Smooth muscle cell (in vitro differentiated cells): ENCODE results near the gene HES4. TPM values are rescaled to one million over a fixed set of nuclear protein-coding genes. Genes with fewer than 3 reads are reported as not detected.

Source experiments
- DNase-seq: peaks from one replicate; lab custom pipeline; 2025; ENCODE audit not compliant: unreplicated experiment; lab: John Stamatoyannopoulos, UW
- H2AFZ ChIP-seq: fragments of 200-600 bp; sonication (generic); 2 replicates; pipeline ENCODE4 v1.6.0; 2016; ENCODE audit warnings: antibody characterized with exemption, low read depth, mild to moderate bottlenecking
- H3F3A ChIP-seq: fragments of 200-600 bp; sonication (generic); 2 replicates; pipeline ENCODE4 v1.6.0; 2017; ENCODE audit warnings: antibody characterized with exemption, low read depth
- H3K27ac ChIP-seq: fragments of 200-600 bp; sonication (generic); 2 replicates; pipeline ENCODE4 v1.5.1; 2016; ENCODE audit warnings: low read depth, mild to moderate bottlenecking
- H3K27me3 ChIP-seq: fragments of 200-600 bp; sonication (generic); 2 replicates; pipeline ENCODE4 v1.6.1; 2016; ENCODE audit warnings: low read depth, mild to moderate bottlenecking
- H3K36me3 ChIP-seq: fragments of 200-600 bp; sonication (generic); 2 replicates; pipeline ENCODE4 v1.5.1; 2016; ENCODE audit warnings: low read depth
- H3K4me1 ChIP-seq: fragments of 200-600 bp; sonication (generic); 2 replicates; pipeline ENCODE4 v1.5.1; 2016; ENCODE audit warnings: low read depth
- H3K4me2 ChIP-seq: fragments of 200-600 bp; sonication (generic); 2 replicates; pipeline ENCODE4 v1.6.0; 2016; ENCODE audit warnings: mild to moderate bottlenecking
- H3K4me3 ChIP-seq: fragments of 200-600 bp; sonication (generic); 2 replicates; pipeline ENCODE4 v1.5.1; 2016; ENCODE audit warnings: mild to moderate bottlenecking
- H3K79me2 ChIP-seq: fragments of 200-600 bp; sonication (generic); 2 replicates; pipeline ENCODE4 v1.6.0; 2016; ENCODE audit warnings: low read depth, mild to moderate bottlenecking
- H3K9ac ChIP-seq: fragments of 200-600 bp; sonication (generic); 2 replicates; pipeline ENCODE4 v1.6.0; 2016; ENCODE audit warnings: low read depth
- H3K9me3 ChIP-seq: fragments of 200-600 bp; sonication (generic); replicated peaks from 2 replicates; pipeline ENCODE4 v1.5.1; 2016; ENCODE audit warnings: low read depth
- H4K20me1 ChIP-seq: fragments of 200-600 bp; sonication (generic); 2 replicates; pipeline ENCODE4 v1.6.0; 2016; ENCODE audit warnings: low read depth
- CTCF ChIP-seq: fragments of 200-600 bp; sonication (generic); IDR thresholded peaks from 2 replicates; pipeline ENCODE4 v1.5.1; 2017; ENCODE audit warnings: borderline replicate concordance, mild to moderate bottlenecking, antibody characterized with exemption; ENCODE audit not compliant: insufficient read depth, poor library complexity, severe bottlenecking
- WGBS: methylation state at CpG from one replicate; pipeline ENCODE4 v1.1.7; 2016; ENCODE audit warnings: low lambda C conversion rate; 5-methylcytosine and 5-hydroxymethylcytosine counted together
- polyA plus RNA-seq: library from polyadenylated mRNA; unstranded; fragments of >200 nt; fragmentation: Nextera tagmentation; extraction: Ambion mirVana; gene quantifications from 2 replicates; pipeline ENCODE4 v1.2.1, GENCODE V29; 2016
- total RNA-seq: library from RNA; depleted of rRNA; stranded (reverse); fragments of >200 nt; gene quantifications from 2 replicates; pipeline ENCODE4 v1.2.3, GENCODE V29; 2014

Gene HES4
- total and polyA plus RNA-seq, 2 experiments from 2014 or later, result 57.0 to 72.0 TPM

- Histone ChIP-seq H3K4me3 (no peak overlapping the region), H3K36me3 (no peaks in the 10 kb centered on the region), H3K4me1 (peaks cover 10% of the 10 kb centered on the region), H3F3A (no peaks in the 10 kb centered on the region), H3K79me2 (peaks cover 7% of the 10 kb centered on the region), H3K9me3 (no peaks in the 10 kb centered on the region), H3K27ac (no peak overlapping the region), H4K20me1 (peaks cover 6% of the 10 kb centered on the region), H2AFZ (no peak overlapping the region), H3K9ac (no peak overlapping the region), H3K27me3 (no peaks in the 10 kb centered on the region), H3K4me2 (no peak overlapping the region)
- DNase-seq, result no peak
- 96% methylated on average over 16 of the region's 16 CpGs for WGBS
- no peak for TF ChIP-seq CTCF
Measured at GRCh38 chr1:963301-963651, 36.6 kb downstream of the HES4 start.

GRCh38 chr1:962381-963300, 37.3 kb downstream of the HES4 start:
- no peak overlapping the region for H3K4me3 ChIP-seq
- H3K4me1 ChIP-seq, result peaks cover 13% of the 10 kb centered on the region
- no peak for DNase-seq
- H3K27me3 ChIP-seq, result no peaks in the 10 kb centered on the region
- H2AFZ ChIP-seq, result no peak overlapping the region
- 99% methylated on average over 50 of the region's 57 CpGs for WGBS
- H3K9me3 ChIP-seq, result no peaks in the 10 kb centered on the region
- H3F3A ChIP-seq, result no peaks in the 10 kb centered on the region
- no peak for TF ChIP-seq CTCF
- peaks cover 11% of the 10 kb centered on the region for H4K20me1 ChIP-seq
- peaks cover 14% of the 10 kb centered on the region for H3K79me2 ChIP-seq
- no peak overlapping the region for H3K9ac ChIP-seq
- no peaks in the 10 kb centered on the region for H3K36me3 ChIP-seq
- H3K27ac ChIP-seq, result no peak overlapping the region
- H3K4me2 ChIP-seq, result no peak overlapping the region

GRCh38 chr1:961132-961669, 38.7 kb downstream of the HES4 start:
- H3K4me2 ChIP-seq, result peak overlapping the region; percentile 91
- no peaks in the 10 kb centered on the region for H3K9me3 ChIP-seq
- H3K9ac ChIP-seq, result no peak overlapping the region
- H3K36me3 ChIP-seq, result no peaks in the 10 kb centered on the region
- DNase-seq, result no peak
- H3K79me2 ChIP-seq, result peaks cover 21% of the 10 kb centered on the region
- no peak overlapping the region for H3K27ac ChIP-seq
- no peaks in the 10 kb centered on the region for H3F3A ChIP-seq
- WGBS, result 54% methylated on average over 33 of the region's 56 CpGs
- H2AFZ ChIP-seq, result no peak overlapping the region
- no peaks in the 10 kb centered on the region for H3K27me3 ChIP-seq
- H3K4me1 ChIP-seq, result peaks cover 9% of the 10 kb centered on the region
- TF ChIP-seq CTCF, result no peak
- H3K4me3 ChIP-seq, result peak overlapping the region; percentile 96
- H4K20me1 ChIP-seq, result peaks cover 15% of the 10 kb centered on the region
